Smooth muscle cell (in vitro differentiated cells): ENCODE measurements around the gene PDP2. TPM values are rescaled to one million over a fixed set of nuclear protein-coding genes. Genes with fewer than 3 reads are reported as not detected.

Experiments
- DNase-seq: peaks from one replicate; lab custom pipeline; 2025; ENCODE audit not compliant: unreplicated experiment; lab: John Stamatoyannopoulos, UW
- H2AFZ ChIP-seq: fragments of 200-600 bp; sonication (generic); 2 replicates; pipeline ENCODE4 v1.6.0; 2016; ENCODE audit warnings: antibody characterized with exemption, low read depth, mild to moderate bottlenecking
- H3F3A ChIP-seq: fragments of 200-600 bp; sonication (generic); 2 replicates; pipeline ENCODE4 v1.6.0; 2017; ENCODE audit warnings: antibody characterized with exemption, low read depth
- H3K27ac ChIP-seq: fragments of 200-600 bp; sonication (generic); 2 replicates; pipeline ENCODE4 v1.5.1; 2016; ENCODE audit warnings: low read depth, mild to moderate bottlenecking
- H3K27me3 ChIP-seq: fragments of 200-600 bp; sonication (generic); 2 replicates; pipeline ENCODE4 v1.6.1; 2016; ENCODE audit warnings: low read depth, mild to moderate bottlenecking
- H3K36me3 ChIP-seq: fragments of 200-600 bp; sonication (generic); 2 replicates; pipeline ENCODE4 v1.5.1; 2016; ENCODE audit warnings: low read depth
- H3K4me1 ChIP-seq: fragments of 200-600 bp; sonication (generic); 2 replicates; pipeline ENCODE4 v1.5.1; 2016; ENCODE audit warnings: low read depth
- H3K4me2 ChIP-seq: fragments of 200-600 bp; sonication (generic); 2 replicates; pipeline ENCODE4 v1.6.0; 2016; ENCODE audit warnings: mild to moderate bottlenecking
- H3K4me3 ChIP-seq: fragments of 200-600 bp; sonication (generic); 2 replicates; pipeline ENCODE4 v1.5.1; 2016; ENCODE audit warnings: mild to moderate bottlenecking
- H3K79me2 ChIP-seq: fragments of 200-600 bp; sonication (generic); 2 replicates; pipeline ENCODE4 v1.6.0; 2016; ENCODE audit warnings: low read depth, mild to moderate bottlenecking
- H3K9ac ChIP-seq: fragments of 200-600 bp; sonication (generic); 2 replicates; pipeline ENCODE4 v1.6.0; 2016; ENCODE audit warnings: low read depth
- H3K9me3 ChIP-seq: fragments of 200-600 bp; sonication (generic); replicated peaks from 2 replicates; pipeline ENCODE4 v1.5.1; 2016; ENCODE audit warnings: low read depth
- H4K20me1 ChIP-seq: fragments of 200-600 bp; sonication (generic); 2 replicates; pipeline ENCODE4 v1.6.0; 2016; ENCODE audit warnings: low read depth
- WGBS: methylation state at CpG from one replicate; pipeline ENCODE4 v1.1.7; 2016; ENCODE audit warnings: low lambda C conversion rate; 5-methylcytosine and 5-hydroxymethylcytosine counted together
- polyA plus RNA-seq: library from polyadenylated mRNA; unstranded; fragments of >200 nt; fragmentation: Nextera tagmentation; extraction: Ambion mirVana; gene quantifications from 2 replicates; pipeline ENCODE4 v1.2.1, GENCODE V29; 2016
- total RNA-seq: library from RNA; depleted of rRNA; stranded (reverse); fragments of >200 nt; gene quantifications from 2 replicates; pipeline ENCODE4 v1.2.3, GENCODE V29; 2014
- TF ChIP-seq, protein P1 (sequence below): fragments of 200-600 bp; sonication (generic); IDR thresholded peaks from 2 replicates; pipeline ENCODE4 v1.5.1; 2017; ENCODE audit warnings: borderline replicate concordance, mild to moderate bottlenecking, antibody characterized with exemption; ENCODE audit not compliant: insufficient read depth, poor library complexity, severe bottlenecking

The PDP2 gene
- total and polyA plus RNA-seq, 2 experiments from 2014 or later = 1.1 to 5.7 TPM

GRCh38 chr16:66920924-66921680, 40.8 kb downstream of the PDP2 start:
- no peak for DNase-seq
- Histone ChIP-seq H3K36me3 (no peaks in the 10 kb centered on the region), H3K9me3 (no peaks in the 10 kb centered on the region), H3K27ac (no peak overlapping the region), H3K4me3 (no peak overlapping the region), H3K4me1 (peaks cover 6% of the 10 kb centered on the region), H3K27me3 (peaks cover 25% of the 10 kb centered on the region), H3K4me2 (no peak overlapping the region), H2AFZ (no peak overlapping the region), H3K9ac (no peak overlapping the region), H4K20me1 (no peaks in the 10 kb centered on the region), H3K79me2 (no peaks in the 10 kb centered on the region), H3F3A (no peaks in the 10 kb centered on the region)
- WGBS = 89% methylated on average over 9 of the region's 9 CpGs
- TF ChIP-seq, protein P1, sequence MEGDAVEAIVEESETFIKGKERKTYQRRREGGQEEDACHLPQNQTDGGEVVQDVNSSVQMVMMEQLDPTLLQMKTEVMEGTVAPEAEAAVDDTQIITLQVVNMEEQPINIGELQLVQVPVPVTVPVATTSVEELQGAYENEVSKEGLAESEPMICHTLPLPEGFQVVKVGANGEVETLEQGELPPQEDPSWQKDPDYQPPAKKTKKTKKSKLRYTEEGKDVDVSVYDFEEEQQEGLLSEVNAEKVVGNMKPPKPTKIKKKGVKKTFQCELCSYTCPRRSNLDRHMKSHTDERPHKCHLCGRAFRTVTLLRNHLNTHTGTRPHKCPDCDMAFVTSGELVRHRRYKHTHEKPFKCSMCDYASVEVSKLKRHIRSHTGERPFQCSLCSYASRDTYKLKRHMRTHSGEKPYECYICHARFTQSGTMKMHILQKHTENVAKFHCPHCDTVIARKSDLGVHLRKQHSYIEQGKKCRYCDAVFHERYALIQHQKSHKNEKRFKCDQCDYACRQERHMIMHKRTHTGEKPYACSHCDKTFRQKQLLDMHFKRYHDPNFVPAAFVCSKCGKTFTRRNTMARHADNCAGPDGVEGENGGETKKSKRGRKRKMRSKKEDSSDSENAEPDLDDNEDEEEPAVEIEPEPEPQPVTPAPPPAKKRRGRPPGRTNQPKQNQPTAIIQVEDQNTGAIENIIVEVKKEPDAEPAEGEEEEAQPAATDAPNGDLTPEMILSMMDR = no peak

GRCh38 chr16:66921729-66922450, 41.6 kb downstream of the PDP2 start:
- peaks cover 4% of the 10 kb centered on the region for H3F3A ChIP-seq
- TF ChIP-seq, protein P1 = no peak
- no peak for DNase-seq
- peaks cover 6% of the 10 kb centered on the region for H3K4me1 ChIP-seq
- H3K27ac ChIP-seq = no peak overlapping the region
- no peak overlapping the region for H3K4me3 ChIP-seq
- WGBS = 91% methylated on average over 42 of the region's 42 CpGs
- H3K79me2 ChIP-seq = no peaks in the 10 kb centered on the region
- H3K9me3 ChIP-seq = no peaks in the 10 kb centered on the region
- H3K4me2 ChIP-seq = no peak overlapping the region
- H3K9ac ChIP-seq = no peak overlapping the region
- H3K36me3 ChIP-seq = no peaks in the 10 kb centered on the region
- no peaks in the 10 kb centered on the region for H4K20me1 ChIP-seq
- H3K27me3 ChIP-seq = peaks cover 25% of the 10 kb centered on the region
- no peak overlapping the region for H2AFZ ChIP-seq

DNA sequence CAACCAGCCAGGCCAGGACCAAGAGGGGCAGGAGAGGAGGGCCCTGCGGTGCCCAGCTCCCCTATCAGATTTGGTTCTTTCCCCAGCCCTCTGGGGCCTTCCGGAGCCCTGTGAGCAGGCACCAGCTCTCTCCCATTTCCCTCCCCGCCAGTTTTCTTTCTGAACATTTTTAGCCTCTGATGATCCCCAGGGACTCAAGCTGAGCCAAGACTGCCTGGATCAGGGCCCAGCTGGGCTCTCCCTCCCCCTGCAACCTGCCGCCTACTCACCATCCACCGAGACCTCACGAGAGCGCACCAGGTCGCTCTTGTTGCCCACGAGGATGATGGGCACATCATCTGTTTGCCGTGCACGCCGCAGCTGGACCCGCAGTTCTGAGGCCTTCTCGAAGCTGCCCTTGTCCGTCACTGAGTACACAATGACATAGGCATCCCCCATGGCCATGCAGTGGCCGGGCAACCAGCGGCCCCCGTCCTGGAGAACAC, 43.0 kb downstream of the PDP2 start:
- H3K4me2 ChIP-seq = no peak overlapping the region
- 86% methylated on average over 18 of the region's 18 CpGs for WGBS
- no peak for DNase-seq
- H2AFZ ChIP-seq = no peak overlapping the region
- peaks cover 4% of the 10 kb centered on the region for H3F3A ChIP-seq
- H3K9me3 ChIP-seq = no peaks in the 10 kb centered on the region
- H3K9ac ChIP-seq = no peak overlapping the region
- no peaks in the 10 kb centered on the region for H3K79me2 ChIP-seq
- H3K4me1 ChIP-seq = peaks cover 6% of the 10 kb centered on the region
- TF ChIP-seq, protein P1 = no peak
- no peaks in the 10 kb centered on the region for H3K36me3 ChIP-seq
- H4K20me1 ChIP-seq = no peaks in the 10 kb centered on the region
- peaks cover 25% of the 10 kb centered on the region for H3K27me3 ChIP-seq
- no peak overlapping the region for H3K4me3 ChIP-seq
- no peak overlapping the region for H3K27ac ChIP-seq
